ENCODE data around the gene NUMA1. TPM values are rescaled to one million over a fixed set of nuclear protein-coding genes. Genes with fewer than 3 reads are reported as not detected.

Gene NUMA1
- total RNA-seq, 3 donors from 2014 or later: 173 to 301 (median 248) TPM

DNA sequence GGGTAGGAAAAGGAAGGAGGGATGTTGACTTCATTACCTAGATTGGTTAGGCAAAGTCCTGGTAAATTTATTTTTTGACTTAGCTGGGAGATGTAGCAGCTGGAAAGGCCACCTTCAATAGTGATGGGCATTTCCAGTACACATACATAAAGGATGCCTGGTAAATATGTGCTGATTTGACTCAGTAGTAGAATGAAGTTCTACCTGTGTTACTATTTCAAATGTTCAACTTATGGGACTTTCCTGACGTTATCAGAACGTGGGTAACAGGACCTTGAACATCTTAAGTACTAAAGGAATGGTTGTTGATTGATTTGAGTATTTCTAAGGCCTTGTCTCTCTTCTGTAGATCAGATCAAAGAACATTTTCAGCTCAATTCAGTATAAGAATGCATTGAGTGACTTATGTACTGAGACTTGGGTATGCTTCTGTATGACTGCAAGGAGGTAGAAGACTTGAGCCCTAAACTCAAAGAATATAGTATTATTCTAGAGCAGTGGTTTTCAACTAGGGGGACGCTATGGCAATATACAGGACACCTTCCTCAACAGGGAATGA is 124.4 kb downstream of the NUMA1 start:
- DNase-seq (no peak), ATAC-seq (no peak)
- TF ChIP-seq, protein P1, sequence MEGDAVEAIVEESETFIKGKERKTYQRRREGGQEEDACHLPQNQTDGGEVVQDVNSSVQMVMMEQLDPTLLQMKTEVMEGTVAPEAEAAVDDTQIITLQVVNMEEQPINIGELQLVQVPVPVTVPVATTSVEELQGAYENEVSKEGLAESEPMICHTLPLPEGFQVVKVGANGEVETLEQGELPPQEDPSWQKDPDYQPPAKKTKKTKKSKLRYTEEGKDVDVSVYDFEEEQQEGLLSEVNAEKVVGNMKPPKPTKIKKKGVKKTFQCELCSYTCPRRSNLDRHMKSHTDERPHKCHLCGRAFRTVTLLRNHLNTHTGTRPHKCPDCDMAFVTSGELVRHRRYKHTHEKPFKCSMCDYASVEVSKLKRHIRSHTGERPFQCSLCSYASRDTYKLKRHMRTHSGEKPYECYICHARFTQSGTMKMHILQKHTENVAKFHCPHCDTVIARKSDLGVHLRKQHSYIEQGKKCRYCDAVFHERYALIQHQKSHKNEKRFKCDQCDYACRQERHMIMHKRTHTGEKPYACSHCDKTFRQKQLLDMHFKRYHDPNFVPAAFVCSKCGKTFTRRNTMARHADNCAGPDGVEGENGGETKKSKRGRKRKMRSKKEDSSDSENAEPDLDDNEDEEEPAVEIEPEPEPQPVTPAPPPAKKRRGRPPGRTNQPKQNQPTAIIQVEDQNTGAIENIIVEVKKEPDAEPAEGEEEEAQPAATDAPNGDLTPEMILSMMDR (IDR thresholded peaks at IDR 0.05): no peak
- intact Hi-C loops (cut with DNase I, micrococcal nuclease): no loop called here
- H3K36me3 ChIP-seq (ENCODE audit: low read depth): no peaks in the 10 kb centered on the region
- H3K4me1 ChIP-seq (ENCODE audit: low read depth): no peaks in the 10 kb centered on the region
- H3K9me3 ChIP-seq: no peaks in the 10 kb centered on the region
- H3K4me3 ChIP-seq: no peak overlapping the region

Small RNA genes within 50 kb of the gene (microRNA-seq; reads per million reads assigned to microRNA genes)
- gene MIR3165: not detected

Other genes with a start within 250 kb of the NUMA1 start
- gene DEFB108B, start 247.3 kb downstream of the NUMA1 start, total RNA-seq: not detected
- not detected for gene DEFB131B, start 202.1 kb downstream of the NUMA1 start, total RNA-seq
- gene XNDC1N, start 151.9 kb downstream of the NUMA1 start, total RNA-seq: 10 to 100 TPM; 11.7 to 18.0 (median 12.7) TPM
- 10 to 100 TPM; 37.0 to 41.0 (median 37.4) TPM for gene RNF121, start 151.5 kb downstream of the NUMA1 start, total RNA-seq
- 10 to 100 TPM in 2 of 3 donors, 1 to 10 TPM in 1; 7.6 to 14.5 (median 13.7) TPM for gene IL18BP, start 81.6 kb downstream of the NUMA1 start, total RNA-seq
- gene LRRC51, start 308 bp upstream of the NUMA1 start, total RNA-seq: 1 to 10 TPM; 7.5 to 9.4 (median 9.4) TPM
- 100 to 1,000 TPM in 2 of 3 donors, 10 to 100 TPM in 1; 82.0 to 114 (median 107) TPM for gene LAMTOR1, start 22.8 kb upstream of the NUMA1 start, total RNA-seq
- under 1 TPM in 1 of 3 donors, not detected in 2; 0.39 TPM for gene TOMT, start 25.4 kb upstream of the NUMA1 start, total RNA-seq
- gene ANAPC15, start 32.2 kb upstream of the NUMA1 start, total RNA-seq: 10 to 100 TPM; 37.9 to 52.1 (median 39.0) TPM
- not detected for gene FOLR3, start 55.2 kb upstream of the NUMA1 start, total RNA-seq
- not detected for gene FOLR1, start 111.6 kb upstream of the NUMA1 start, total RNA-seq
- gene FOLR2, start 136.3 kb upstream of the NUMA1 start, total RNA-seq: 10 to 100 TPM in 2 of 3 donors, 1 to 10 TPM in 1; 3.2 to 29.4 (median 13.8) TPM
- gene INPPL1, start 144.2 kb upstream of the NUMA1 start, total RNA-seq: 100 to 1,000 TPM; 122 to 205 (median 151) TPM
- gene PHOX2A, start 163.6 kb upstream of the NUMA1 start, total RNA-seq: 1 to 10 TPM in 1 of 3 donors, under 1 TPM in 2; 0.55 to 2.6 (median 0.60) TPM

All from mucosa of descending colon (tissue), 3 donors.